A204.1 (cell line): ENCODE measurements around the gene SPRYD4.

Experiments
- FAIRE-seq: peaks from 2 replicates; lab custom pipeline; 2012; peaks lifted over from hg19 to GRCh38; lab: Jason Lieb, UNC

The SPRYD4 gene

GRCh38 chr12:56521590-56522371 is 53.4 kb downstream of the SPRYD4 start, which contains the start of gene RBMS2:
RBMS2 (plus strand) TSS chr12:56521820; CDS start chr12:56522024, 204 bp downstream.
- FAIRE-seq: peak; percentile 49

GRCh38 chr12:56522411-56523193 is 54.2 kb downstream of the SPRYD4 start:
- FAIRE-seq: no peak

- no peak for FAIRE-seq
Observed at GRCh38 chr12:56528846-56529245, 60.5 kb downstream of the SPRYD4 start.
